GM12864 (cell line): ENCODE results near the gene TMEM164.

ENCODE experiments used
- DNase-seq: peaks from one replicate; pipeline ENCODE4 v3.0.0-alpha.2; 2011; ENCODE audit warnings: low read depth
- H3K4me3 ChIP-seq: 2 replicates; pipeline ENCODE4 v1.5.1; 2011; ENCODE audit warnings: mild to moderate bottlenecking, low read depth, low read length, control low read depth
- TF ChIP-seq, protein P1 (sequence below): IDR thresholded peaks from 2 replicates; pipeline ENCODE4 v1.5.1; 2011; ENCODE audit warnings: low read depth, mild to moderate bottlenecking, moderate library complexity, low read length, control low read depth, inconsistent platforms; ENCODE audit errors: missing control alignments

Gene TMEM164

DNA sequence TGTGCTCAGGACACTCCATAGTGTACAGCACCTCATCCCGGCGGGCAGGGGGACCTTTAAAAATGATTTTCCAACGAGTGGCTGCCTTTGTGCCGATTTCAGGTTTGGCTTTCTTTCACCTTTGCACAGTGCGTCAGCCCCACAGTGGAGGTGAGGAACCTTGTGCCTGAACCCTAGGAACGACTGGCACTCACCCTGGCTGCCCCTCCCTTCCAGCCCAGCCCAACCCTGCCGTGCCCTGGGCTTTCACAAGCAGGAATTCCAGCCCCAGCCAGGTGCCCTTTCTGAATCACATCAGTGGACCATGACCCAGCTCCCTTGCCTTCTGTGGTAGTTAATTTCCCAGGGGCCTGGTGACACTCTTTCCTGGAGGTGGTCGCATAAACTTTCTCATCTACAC, 1.3 kb downstream of the TMEM164 start:
- TF ChIP-seq, protein P1, sequence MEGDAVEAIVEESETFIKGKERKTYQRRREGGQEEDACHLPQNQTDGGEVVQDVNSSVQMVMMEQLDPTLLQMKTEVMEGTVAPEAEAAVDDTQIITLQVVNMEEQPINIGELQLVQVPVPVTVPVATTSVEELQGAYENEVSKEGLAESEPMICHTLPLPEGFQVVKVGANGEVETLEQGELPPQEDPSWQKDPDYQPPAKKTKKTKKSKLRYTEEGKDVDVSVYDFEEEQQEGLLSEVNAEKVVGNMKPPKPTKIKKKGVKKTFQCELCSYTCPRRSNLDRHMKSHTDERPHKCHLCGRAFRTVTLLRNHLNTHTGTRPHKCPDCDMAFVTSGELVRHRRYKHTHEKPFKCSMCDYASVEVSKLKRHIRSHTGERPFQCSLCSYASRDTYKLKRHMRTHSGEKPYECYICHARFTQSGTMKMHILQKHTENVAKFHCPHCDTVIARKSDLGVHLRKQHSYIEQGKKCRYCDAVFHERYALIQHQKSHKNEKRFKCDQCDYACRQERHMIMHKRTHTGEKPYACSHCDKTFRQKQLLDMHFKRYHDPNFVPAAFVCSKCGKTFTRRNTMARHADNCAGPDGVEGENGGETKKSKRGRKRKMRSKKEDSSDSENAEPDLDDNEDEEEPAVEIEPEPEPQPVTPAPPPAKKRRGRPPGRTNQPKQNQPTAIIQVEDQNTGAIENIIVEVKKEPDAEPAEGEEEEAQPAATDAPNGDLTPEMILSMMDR = no peak
- no peak for DNase-seq
- no peak overlapping the region for H3K4me3 ChIP-seq

GRCh38 chrX:110004731-110005369, 1.9 kb downstream of the TMEM164 start:
- TF ChIP-seq, protein P1 = no peak
- H3K4me3 ChIP-seq = no peak overlapping the region
- DNase-seq = no peak

GRCh38 chrX:110006161-110006560, 3.2 kb downstream of the TMEM164 start:
- H3K4me3 ChIP-seq = no peak overlapping the region
- no peak for DNase-seq
- TF ChIP-seq, protein P1 = no peak

GRCh38 chrX:110006821-110007375, 4.0 kb downstream of the TMEM164 start:
- no peak overlapping the region for H3K4me3 ChIP-seq
- TF ChIP-seq, protein P1 = no peak
- DNase-seq = no peak

DNA sequence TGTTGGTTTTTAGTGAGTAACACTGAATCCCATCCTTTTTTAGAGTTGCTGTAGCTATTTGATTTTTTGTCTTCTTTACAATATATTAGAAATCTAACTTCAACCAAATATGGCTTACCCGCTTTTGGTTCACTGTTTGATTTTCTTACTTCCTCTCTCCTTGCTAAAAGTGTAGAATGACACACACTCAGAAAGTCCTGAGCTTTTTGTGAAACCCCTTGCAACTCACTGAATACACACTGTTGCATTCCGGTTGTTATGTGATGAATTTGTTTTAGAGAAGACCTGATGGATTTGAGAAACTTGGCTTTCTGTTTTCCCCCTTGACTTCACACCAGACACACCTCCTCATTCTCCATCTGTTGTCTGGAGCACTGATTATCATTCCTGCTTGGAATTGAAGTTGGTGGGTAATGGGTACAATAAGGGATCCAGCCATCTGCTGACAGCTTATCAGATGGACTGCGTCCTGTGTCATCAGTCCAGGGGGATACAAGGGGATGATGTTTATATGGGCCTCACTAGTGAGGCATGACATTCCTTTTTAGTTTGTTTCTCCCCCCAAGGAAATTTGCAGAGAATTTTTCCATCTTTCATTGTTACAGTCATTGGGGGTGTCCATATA, 5.2 kb downstream of the TMEM164 start:
- H3K4me3 ChIP-seq = no peak overlapping the region
- TF ChIP-seq, protein P1 = no peak
- DNase-seq = no peak

- no peak overlapping the region for H3K4me3 ChIP-seq
- DNase-seq = no peak
- TF ChIP-seq, protein P1 = no peak
Observed at GRCh38 chrX:110012818-110013485, 10.0 kb downstream of the TMEM164 start.
